ENCODE results near the gene NEB.

Gene NEB

DNA sequence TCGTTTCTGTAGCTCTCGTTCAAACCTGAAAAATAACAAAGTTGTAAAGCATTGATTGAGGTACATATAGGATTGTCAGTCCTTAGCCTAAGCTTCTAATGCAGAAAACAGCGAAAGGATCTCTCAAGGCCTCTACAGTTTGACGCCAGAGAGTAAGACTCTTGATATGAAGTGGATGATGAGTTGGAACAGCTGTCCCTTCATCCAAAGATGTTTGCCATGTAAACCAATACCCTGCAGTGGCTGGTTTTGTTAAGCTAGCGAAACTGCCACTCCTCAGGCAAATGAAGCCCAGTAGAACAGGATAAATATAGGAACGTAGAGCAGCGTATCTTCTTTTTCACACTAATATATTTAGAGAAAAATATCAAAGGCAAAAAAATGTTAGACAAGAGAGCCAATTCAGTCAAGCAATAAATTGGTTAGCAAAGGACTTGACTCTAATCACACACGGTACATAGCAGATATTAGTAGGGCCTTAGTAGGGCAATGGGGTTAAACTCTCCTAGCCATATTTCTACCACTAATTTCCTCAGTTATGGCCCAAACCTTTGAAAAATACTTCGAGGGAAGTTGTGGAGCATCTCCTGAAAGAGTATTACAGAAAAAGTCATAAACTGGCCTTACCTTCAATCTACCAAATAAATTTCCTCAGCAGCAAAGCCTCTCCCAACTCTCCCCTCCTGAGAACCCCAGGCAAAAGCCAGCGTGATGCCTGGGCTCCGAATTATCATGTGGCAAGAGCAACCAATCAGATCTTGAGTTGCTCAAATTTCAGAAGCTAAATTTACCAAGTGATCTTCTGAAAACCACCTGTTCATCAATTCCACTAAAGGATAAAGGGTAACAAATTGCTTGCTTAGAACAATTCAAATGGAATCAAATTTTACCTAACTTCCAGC, at the start of gene NEB:
Gene NEB (minus strand): TSS at position 706 of the 902 bp plus-strand sequence. CDS start 1,320 bp downstream, outside the sequence.
- no peak for DNase-seq (ENCODE audit: low read depth)

DNA sequence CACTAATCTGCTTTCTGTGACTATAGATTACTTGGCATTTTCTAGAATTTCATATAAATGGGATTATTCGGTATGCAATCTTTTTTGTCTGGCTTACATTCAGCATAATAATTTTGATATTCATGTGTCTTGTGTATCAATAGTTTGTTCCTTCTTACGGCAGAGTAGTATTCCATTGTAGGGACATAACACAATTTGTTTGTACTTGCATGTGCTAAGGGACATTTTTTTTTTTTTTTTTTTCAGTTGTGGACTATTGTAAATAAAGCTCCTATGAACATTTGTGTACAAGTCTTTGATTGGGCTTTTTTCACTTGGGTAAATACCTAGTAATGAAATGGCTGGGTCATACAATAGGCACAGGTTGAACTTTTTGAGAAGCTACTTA, 48.9 kb upstream of the NEB start:
- DNase-seq (ENCODE audit: low read depth) = no peak

DNA sequence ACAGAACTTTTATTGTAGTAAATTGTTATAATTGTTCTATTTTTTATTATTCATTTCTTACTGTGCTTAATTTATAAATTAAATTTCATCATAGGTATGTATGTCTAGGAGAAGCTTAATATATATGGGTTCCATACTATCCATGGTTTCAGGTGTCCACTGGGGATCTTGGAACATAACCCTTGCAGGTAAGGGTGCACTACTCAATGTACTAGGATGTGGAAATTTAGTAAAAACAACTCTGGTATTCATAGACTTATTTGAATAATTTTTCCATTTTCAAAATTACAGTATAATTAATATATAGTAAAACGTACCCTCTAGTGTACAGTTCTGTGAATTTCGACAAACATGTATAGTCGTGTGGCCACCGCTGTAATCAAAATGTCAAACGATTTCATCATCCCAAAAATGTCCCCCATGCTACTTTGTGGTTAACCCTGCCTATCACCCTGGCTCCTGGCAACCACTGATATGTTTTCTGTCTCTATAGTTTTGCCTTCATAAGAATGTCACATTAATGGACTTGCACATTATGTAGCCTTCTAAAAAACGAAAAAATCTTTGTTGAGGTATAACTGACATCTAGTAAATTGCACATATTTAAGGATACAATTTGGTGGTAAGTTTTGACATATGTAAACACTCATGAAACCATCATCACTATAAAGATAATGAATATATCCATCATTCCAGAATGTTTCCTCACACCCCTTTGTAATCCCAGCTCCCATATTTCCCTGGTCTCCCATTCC, 48.3 kb upstream of the NEB start:
- no peak for DNase-seq (ENCODE audit: low read depth)

DNA sequence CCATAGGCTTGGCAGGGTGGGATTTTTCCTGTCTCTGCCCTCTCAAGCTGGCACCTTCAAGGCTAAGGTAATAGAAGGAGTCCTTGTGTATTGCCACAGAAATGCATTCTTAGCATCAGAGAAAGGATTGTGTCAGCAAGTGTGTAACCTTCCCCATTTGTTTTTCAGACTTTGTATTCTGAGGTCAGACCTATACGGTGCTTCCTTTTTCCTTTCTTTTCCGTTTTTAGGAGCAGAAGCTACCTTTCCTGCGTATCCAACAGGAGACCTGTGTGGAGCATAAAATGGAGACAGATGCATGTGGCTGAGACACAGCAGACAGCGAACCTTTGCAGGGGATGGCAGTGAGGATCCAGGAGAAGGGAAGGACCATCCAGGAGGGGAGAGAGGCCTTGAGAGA, 47.4 kb upstream of the NEB start:
- no peak for DNase-seq (ENCODE audit: low read depth)

DNA sequence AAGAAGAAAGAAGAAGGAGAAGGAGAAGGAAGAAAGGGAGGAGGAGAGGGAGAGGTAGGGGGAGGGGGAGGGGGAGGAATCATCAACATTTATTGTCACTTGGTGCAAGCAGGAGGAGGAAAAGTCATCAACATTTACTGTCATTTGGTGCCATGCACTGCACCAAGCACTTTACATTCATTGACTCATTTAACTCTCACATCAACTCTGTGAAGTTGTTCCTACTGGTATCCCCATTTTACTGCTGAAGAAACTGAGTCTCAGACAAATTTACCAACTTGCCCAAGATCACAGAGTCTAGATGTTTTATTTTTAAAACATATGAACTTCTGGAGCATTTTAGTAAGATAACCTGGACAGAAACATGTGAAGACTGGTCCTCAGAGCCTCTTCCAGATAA, 46.7 kb upstream of the NEB start:
- DNase-seq (ENCODE audit: low read depth) = no peak

DNA sequence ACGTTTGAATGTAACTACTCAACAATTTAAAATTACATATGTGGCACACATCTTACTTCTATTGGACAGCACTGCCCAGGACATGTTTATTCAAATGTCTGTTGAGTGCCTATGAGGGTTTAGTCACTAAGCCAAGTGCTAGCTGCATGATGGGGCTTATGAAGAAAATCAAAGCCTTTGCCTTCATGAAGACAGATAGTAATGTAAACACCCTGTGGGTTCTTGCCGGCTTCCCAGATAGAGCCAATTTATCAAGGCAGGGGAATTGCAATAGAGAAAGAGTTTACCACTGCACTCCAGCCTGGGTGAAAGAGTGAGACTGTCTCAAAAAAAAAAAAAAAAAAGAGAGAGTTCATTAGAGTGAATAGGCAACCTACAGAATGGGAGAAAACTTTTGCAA, 43.7 kb upstream of the NEB start:
- no peak for DNase-seq (ENCODE audit: low read depth)

DNA sequence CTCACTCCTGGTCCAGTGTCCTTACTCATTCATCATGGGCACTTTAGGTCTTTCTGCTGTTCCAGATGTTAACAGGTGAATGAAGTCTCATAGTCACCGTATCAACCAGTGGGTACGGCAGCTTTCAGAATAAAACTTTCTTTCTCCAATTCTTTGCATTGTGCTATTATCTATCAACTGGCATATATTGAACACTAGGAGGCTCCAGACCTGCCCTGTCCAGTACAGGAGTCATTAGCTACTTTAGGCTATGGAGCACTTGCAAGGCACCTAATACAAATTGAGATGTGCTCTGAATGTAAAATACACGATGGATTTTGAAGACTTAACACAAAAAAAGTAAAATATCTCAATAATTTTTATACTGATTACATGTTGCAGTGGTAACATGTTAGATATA, 43.2 kb upstream of the NEB start:
- DNase-seq (ENCODE audit: low read depth) = no peak

GRCh38 chr2:151776367-151776766, 42.1 kb upstream of the NEB start:
- no peak for DNase-seq (ENCODE audit: low read depth)

- DNase-seq (ENCODE audit: low read depth) = no peak
Observed at GRCh38 chr2:151775057-151775740, 40.9 kb upstream of the NEB start.

DNA sequence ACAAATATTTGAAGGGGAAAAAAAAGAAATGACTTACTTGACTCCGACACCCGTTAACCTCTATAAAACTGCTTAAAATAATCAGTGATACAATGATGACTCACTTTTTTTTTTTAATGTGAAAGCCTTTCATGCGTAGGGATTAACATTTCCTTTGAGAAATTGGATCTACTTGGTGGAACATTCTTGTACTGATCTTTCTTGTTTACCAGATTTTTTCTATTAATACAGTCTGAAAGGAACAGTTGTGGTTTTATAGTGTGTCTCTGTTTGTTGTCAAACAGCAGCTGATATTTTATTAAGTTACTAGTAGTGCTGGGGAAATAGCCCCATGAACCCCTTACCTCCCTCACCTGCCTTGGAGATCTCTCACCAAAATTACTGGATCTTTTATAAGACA, 40.2 kb upstream of the NEB start:
- DNase-seq (ENCODE audit: low read depth) = no peak

- DNase-seq (ENCODE audit: low read depth) = no peak
Observed at GRCh38 chr2:151771599-151772358, 37.5 kb upstream of the NEB start.

GRCh38 chr2:151770995-151771394, 36.7 kb upstream of the NEB start:
- no peak for DNase-seq (ENCODE audit: low read depth)

- DNase-seq (ENCODE audit: low read depth) = no peak
Observed at GRCh38 chr2:151769606-151770005, 35.3 kb upstream of the NEB start.

- DNase-seq (ENCODE audit: low read depth) = no peak
Observed at GRCh38 chr2:151767536-151767935, 33.3 kb upstream of the NEB start.

DNA sequence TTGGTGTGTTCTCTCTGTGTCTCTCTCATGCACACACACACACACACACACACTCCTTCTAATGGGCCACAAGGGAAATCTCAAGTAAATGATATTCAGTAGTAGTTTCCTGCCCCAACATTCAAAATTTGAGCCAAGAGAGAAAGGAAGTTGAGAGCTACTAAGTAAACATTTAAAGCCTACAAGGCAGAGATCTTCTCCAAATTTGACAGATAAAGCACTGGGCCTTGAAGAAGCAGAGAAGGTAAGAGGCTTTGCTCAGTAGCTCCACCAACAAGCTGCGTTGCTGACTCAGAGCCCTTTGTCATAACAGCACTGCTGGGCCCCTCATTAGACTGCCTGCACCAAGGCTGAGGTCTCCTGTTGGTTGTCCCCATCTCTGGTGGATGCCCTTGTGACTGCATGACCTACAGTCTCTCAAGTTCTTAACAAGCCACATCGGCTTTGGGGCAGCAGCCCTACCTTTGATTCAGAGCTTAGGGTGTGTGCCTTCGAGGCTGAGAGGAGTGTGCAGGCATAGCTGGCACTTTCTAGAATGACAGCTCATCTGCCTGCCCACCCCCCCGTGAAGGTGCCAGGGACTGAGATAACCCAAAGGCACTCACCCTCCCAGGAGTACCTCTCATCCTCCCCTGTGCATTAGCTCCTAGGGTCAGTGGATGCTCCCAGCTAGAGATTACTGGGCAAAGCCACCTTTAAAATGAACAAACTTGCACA, 32.3 kb upstream of the NEB start:
- no peak for DNase-seq (ENCODE audit: low read depth)

DNA sequence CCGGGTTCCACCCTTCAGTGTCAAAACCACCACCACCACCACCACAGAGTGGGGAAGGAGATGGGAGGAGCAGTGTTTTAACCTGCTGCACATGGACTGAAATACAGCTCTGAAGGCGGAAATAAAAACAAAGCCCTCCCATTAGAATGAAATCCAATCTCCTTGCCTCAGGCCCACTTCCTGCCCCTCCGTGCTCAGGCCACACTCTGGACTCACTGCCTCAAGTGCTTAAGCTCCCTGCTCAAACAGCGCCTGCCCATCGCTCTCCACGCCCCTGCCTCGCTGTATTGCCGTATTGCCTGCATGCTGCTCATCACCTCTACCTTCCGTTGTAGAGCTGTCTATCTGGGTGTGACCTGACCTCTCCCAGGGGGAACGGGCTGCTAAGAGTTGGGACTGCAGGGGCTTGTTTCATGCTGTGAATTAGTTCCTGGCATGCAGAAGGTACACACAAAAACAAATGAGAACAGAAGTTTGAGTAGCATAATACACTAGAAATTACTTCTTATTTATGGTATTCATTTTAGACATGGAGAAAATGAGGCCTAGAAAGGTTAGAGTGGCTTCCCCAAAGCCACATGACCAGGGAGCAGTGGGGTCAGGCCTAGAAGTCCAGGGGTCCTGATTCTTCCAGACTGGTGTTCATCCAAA, 31.6 kb upstream of the NEB start:
- no peak for DNase-seq (ENCODE audit: low read depth)

DNA sequence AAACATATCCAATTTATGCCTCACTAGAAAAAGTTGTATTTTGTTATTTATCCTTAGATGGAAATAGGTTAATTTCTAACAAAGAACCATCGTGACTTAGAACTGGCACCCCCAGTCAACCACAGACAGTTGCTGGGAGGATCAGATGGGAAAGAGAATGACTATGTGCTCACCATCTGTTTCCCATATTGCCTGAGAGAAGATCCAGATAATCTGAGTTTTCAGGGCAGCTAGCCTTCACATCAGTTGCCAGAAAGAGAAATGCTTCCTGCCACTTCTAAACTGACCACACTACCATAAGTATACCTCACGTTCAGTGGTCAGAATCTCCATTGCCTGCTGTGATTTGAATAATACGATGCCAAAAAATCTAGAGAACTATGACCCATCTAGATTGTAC, 28.4 kb upstream of the NEB start:
- no peak for DNase-seq (ENCODE audit: low read depth)

- DNase-seq (ENCODE audit: low read depth) = no peak
Observed at GRCh38 chr2:151761687-151762086, 27.4 kb upstream of the NEB start.

DNA sequence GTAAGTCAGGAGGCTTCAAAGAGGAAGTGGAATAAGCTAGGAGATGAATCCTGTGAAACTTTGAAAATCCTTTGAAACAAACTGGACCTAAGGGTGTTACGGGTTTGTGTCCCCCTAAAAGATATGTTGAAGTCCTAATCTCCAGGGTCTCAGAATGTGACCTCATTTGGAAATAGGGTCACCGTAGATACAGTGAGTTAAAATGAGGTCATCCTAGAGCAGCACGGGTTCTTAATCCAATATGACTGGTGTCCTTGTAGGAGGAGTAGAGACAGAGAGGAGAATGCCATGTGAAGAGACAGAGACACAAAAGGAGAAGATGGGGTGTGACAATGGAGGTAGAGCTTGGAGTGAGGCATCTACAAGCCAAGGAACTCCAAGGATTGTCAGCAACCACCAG, 26.9 kb upstream of the NEB start:
- DNase-seq (ENCODE audit: low read depth) = no peak

DNA sequence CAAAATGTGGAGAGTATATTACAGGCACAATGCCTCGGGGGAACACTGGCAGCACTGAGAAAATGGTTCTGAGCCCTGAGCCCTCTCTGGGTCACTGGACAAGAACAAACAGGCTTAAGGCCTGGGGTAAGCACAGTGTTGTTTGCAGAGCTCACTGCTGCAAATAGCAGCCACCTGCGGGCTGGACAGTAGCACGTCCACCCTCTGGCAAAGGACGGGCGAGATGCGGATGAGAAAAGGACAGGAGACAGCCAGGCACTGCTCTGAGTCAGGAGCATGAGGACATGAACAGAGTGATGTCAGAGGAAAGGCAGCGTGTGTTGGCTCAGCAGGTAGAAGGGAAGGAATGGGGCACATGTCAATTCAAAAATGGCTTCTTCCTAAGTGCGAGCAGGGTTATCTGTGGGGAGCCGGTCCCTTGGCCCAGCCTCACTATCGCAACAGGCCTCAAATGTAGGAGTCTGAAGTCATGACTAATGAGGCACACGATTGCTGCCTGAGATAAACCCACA, 25.9 kb upstream of the NEB start:
- DNase-seq (ENCODE audit: low read depth) = no peak

- DNase-seq (ENCODE audit: low read depth) = no peak
Observed at GRCh38 chr2:151758744-151759143, 24.5 kb upstream of the NEB start.
